Fibroblast of lung (primary cell): ENCODE results near the gene VWA5B1.

Source experiments
- CTCF ChIP-seq, 2 donors: IDR thresholded peaks in 1 of 2; conservative IDR thresholded peaks in 1 of 2; 1 replicate in 1 of 2; 2 replicates in 1 of 2; pipeline ENCODE4 v1.5.1; 2011 to 2012; ENCODE audit warnings: low read length in 2 of 2, control low read depth in 1 of 2, inconsistent platforms in 1 of 2, low read depth in 1 of 2, mild to moderate bottlenecking in 1 of 2
- EZH2 ChIP-seq: IDR thresholded peaks from 2 replicates; pipeline ENCODE4 v1.5.1; 2012; ENCODE audit warnings: low read length, control low read depth, mild to moderate bottlenecking; ENCODE audit errors: missing control alignments

- no peak for TF ChIP-seq CTCF (conservative IDR thresholded peaks at IDR 0.05 in 1 of 2, IDR thresholded peaks at IDR 0.05 in 1 of 2; ENCODE audit: low read depth in 1 of 2, low read length in 2 of 2)
- no peak for TF ChIP-seq EZH2
These were observed 64.6 kb downstream of the VWA5B1 start for GRCh38 chr1:20355101-20355827.
